Esophagus squamous epithelium (tissue), 4 donors: Measurements from ENCODE around the gene MYL6.

ENCODE experiments used
- CTCF ChIP-seq, 6 experiments: fragments of 450-650 bp in 4 of 6; fragments of 200-600 bp in 2 of 6; sonication (generic) in 2 of 6; IDR thresholded peaks; one replicate each; pipeline ENCODE4 v1.5.1; 2016 to 2019; ENCODE audit warnings: antibody characterized with exemption in 6 of 6, mild to moderate bottlenecking in 4 of 6, moderate library complexity in 4 of 6
- POLR2A ChIP-seq, 4 donors: fragments of 450-650 bp; IDR thresholded peaks; one replicate each; pipeline ENCODE4 v1.6.1; 2017; ENCODE audit warnings: antibody characterized with exemption in 4 of 4, mild to moderate bottlenecking in 4 of 4, moderate library complexity in 3 of 4

DNA sequence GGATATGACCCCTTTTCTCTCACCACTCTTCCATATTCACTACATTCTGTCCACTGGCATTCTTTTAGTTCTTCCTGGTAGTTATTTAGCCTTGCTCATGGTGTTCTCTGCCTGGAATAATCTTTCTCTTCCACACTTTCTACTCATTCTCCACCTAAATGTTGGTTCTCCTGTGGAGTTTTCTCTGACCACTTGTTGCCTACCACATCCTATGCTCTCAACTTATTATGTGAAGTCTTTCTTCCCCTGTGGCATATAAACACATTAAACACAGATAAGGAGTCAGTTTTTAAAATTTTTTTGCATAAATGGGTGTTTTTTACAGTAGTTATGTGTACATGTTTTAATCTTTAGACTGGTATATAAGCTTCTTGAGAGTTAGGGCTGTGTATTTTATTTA, 34.4 kb downstream of the MYL6 start:
- TF ChIP-seq CTCF (IDR thresholded peaks at IDR 0.05) (no peak), POLR2A (IDR thresholded peaks at IDR 0.05) (no peak)
